T47D (cell line): ENCODE data around the gene ENC1.
A peak's percentile ranks its signal among the peaks of the same experiment; 100 is the strongest.

Experiments
- DNase-seq, 2 experiments: peaks; one replicate each; pipeline versions ENCODE4 v3.0.0 to v3.0.0-alpha.2; 2011 to 2012; ENCODE audit warnings: low read depth in 1 of 2, low spot score in 1 of 2
- JUND ChIP-seq: IDR thresholded peaks from 2 replicates; pipeline ENCODE4 v1.6.1; 2012; ENCODE audit warnings: low read depth
- in situ Hi-C: cut with HindIII; loops from 2 replicates; pipeline ENCODE4 v1.10.0; 2016; ENCODE audit warnings: low sequenced_read_pairs, low pct_unique_long_range_greater_than_20kb

The ENC1 gene

GRCh38 chr5:74649421-74649973, 9.0 kb upstream of the ENC1 start:
- no peak for DNase-seq
- TF ChIP-seq JUND = no peak
- in situ Hi-C loops = no loop called here

DNA sequence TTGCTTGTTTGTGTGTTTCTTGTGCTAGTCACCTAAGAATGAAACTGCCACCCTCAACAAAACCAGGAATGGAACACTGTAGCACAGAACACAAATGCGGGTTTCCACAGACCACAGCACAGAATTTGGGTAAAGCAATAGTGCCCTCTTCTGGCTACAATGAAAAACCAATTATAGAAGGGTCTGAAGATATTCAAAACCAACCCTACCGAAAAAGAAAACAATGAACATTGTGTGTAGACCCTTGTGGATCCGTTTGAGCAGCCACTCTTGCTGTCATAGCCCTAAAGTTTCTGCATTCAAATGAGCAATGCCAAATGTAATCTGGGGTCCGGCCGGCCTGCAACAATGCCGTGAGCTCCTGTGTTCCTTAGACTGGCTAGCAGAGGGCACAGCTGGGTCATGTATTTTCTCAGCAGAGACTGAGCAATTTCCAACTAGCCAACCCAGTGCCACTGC, 8.3 kb upstream of the ENC1 start:
- in situ Hi-C loops = no loop called here
- DNase-seq = peak in 1 of 2 experiments; percentile 79
- TF ChIP-seq JUND = no peak

DNA sequence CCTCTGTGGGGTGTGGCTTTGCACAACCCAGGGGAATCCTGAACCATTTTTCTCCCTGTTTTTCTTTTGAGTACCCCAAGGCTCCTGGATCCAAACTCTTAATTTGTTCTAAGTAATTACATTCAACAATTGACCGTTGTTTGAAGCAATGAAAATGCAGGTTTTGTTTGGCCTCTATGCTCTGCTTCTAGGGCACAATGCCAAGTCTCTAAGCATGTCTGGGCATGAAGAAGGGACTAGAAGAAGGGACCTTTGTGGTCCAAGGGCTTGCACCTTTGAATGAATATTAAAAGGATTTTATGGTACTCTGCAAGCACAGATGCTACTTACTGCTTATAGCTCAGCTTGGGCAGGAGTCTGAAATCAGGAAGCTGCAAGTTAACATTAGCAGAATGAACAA, 6.6 kb upstream of the ENC1 start:
- peak in 1 of 2 experiments; percentile 35 for DNase-seq
- no peak for TF ChIP-seq JUND
- in situ Hi-C loops = no loop called here

- DNase-seq = no peak
- no peak for TF ChIP-seq JUND
- in situ Hi-C loops = no loop called here
Observed at GRCh38 chr5:74643111-74643562, 2.6 kb upstream of the ENC1 start.

GRCh38 chr5:74642543-74642863, 2.0 kb upstream of the ENC1 start:
- no peak for DNase-seq
- in situ Hi-C loops = no loop called here
- TF ChIP-seq JUND = no peak

DNA sequence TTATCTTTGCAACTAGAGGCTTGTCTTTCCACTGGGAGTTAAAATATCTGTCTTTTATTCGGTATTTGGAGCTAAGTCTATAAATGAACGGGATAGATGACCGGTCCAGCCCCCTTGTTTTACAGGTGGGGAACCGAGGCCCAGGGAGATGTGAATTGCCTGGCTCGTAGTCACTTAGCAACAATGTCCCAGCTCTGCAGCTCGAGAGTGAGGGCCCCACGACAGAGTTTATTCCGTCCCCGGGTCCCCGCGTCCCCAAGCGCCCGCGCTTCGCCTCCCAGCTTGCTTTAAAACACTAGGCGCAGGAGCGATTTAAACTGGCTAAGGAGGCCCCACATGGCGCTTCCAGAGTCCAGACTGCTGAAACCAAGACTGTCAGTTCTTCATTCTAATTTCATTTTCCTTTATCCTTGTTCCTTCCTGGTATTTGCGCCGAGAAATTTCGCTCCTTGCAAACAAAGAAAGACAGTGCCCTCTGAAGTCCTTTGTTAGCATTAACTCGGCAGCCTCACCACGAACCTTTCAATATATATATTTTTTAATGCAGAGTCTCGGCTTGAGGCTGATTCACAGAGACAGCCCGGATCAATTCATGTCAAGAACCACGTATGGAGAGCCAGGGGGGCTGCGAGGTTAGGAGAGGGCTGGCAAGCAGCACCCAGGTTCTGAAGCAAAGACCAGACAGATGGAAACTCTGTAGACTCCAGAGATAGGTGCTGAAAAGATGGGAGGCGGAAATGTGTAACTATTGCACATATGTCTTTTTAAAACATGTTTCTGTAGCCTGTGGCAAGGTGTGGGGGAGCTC, 1.4 kb upstream of the ENC1 start:
- in situ Hi-C loops = no loop called here
- peak in 1 of 2 experiments; percentile 87 for DNase-seq
- no peak for TF ChIP-seq JUND

DNA sequence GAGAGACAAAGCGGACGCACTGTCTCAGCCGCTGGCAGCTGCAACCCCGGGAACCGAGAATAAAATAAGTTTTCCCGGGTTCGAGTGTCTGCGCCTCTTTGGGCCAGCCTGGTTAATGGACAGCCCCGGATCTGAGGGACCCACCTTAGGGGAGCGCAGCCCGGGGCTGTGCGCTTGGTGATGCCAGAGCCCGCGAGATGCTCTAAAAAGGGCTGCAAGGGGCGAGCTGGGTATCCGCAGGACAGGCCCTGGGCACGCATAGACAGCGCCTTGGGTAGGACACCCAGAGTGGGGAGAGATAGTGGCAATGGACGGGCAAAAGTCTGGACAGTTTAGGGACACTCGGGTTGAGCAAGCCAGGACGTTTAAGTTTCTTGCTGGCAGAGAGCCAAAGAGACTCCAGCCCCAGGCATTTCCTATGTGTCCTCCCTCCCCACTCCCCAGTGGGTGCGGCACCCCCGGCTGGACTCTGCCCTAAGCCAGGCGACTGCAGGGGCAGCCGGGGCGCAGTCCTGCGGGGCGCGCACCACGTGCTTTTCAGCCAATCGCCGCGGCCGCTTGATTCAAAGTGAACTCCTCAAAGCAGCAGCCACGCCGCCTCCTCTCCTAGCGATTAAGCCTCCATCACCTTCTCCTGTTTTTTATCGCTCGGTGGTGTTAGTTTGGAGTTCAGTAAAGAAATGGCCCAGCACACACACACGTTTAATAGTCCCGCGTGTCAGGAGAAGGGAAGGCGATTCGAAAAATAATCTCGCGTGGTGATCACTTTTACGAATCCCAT, 616 bp upstream of the ENC1 start:
- TF ChIP-seq JUND = no peak
- peak in 1 of 2 experiments; percentile 84 for DNase-seq
- in situ Hi-C loops = no loop called here

- DNase-seq = peak in 1 of 2 experiments; percentile 69
- no peak for TF ChIP-seq JUND
- in situ Hi-C loops = no loop called here
Observed at GRCh38 chr5:74639807-74640449, 600 bp downstream of the ENC1 start.

GRCh38 chr5:74638970-74639806, 1.3 kb downstream of the ENC1 start:
- in situ Hi-C loops = no loop called here

DNA sequence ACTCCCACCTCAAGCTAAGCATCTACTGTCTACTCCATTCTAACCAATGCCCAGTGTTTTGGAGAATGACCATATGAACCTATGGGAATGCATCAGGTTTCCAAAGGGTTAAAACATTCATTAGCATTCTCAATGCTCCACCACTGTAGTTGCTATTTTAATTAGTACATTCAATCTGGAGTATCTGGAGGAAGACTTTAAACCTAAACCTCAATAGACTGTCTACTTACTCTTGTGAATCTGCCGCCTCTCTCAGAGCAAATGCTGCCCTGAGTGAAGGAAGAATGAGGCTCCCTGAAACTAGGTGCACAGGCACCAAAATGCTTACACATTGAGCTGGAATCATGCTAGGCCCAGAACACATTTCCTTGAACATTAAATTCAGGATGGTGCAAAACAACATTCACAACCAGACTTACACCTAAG, 2.0 kb downstream of the ENC1 start:
- no peak; the same call in 1 of the 2 replicates for TF ChIP-seq JUND
- in situ Hi-C loops = no loop called here

More at GRCh38 chr5:74638970-74639806, 1.3 kb downstream of the ENC1 start:
- no peak for DNase-seq
- no peak for TF ChIP-seq JUND

GRCh38 chr5:74636552-74636951, 4.0 kb downstream of the ENC1 start:
- DNase-seq = peak in 1 of 2 experiments; percentile 61
- in situ Hi-C loops = no loop called here
- no peak for TF ChIP-seq JUND

More for the DNA sequence above, 2.0 kb downstream of the ENC1 start:
- DNase-seq = no peak
